Epithelial cell of esophagus (primary cell): ENCODE data around the gene SPRED2.

Source experiments
- DNase-seq: peaks from one replicate; pipeline ENCODE4 v3.0.0; 2010; ENCODE audit warnings: low read depth
- H3K4me3 ChIP-seq: 2 replicates; pipeline ENCODE4 v1.5.1; 2011; ENCODE audit warnings: mild to moderate bottlenecking, low read length, control low read depth
- CTCF ChIP-seq: IDR thresholded peaks from 2 replicates; pipeline ENCODE4 v1.5.1; 2011; ENCODE audit warnings: low read depth, mild to moderate bottlenecking, low read length, control low read depth, inconsistent platforms; ENCODE audit not compliant: insufficient read depth; ENCODE audit errors: missing control alignments

The SPRED2 gene

GRCh38 chr2:65355186-65355831, 77.1 kb downstream of the SPRED2 start:
- DNase-seq, result peak; percentile 30
- TF ChIP-seq CTCF, result no peak
- no peak overlapping the region for H3K4me3 ChIP-seq

- no peak overlapping the region for H3K4me3 ChIP-seq
- TF ChIP-seq CTCF, result no peak
- DNase-seq, result peak; percentile 67
These were observed 77.6 kb downstream of the SPRED2 start for GRCh38 chr2:65354773-65355172.

GRCh38 chr2:65353927-65354326, 78.5 kb downstream of the SPRED2 start:
- H3K4me3 ChIP-seq, result no peak overlapping the region
- TF ChIP-seq CTCF, result no peak
- DNase-seq, result no peak

GRCh38 chr2:65353046-65353445, 79.4 kb downstream of the SPRED2 start:
- no peak overlapping the region for H3K4me3 ChIP-seq
- no peak for TF ChIP-seq CTCF
- no peak for DNase-seq

- H3K4me3 ChIP-seq, result no peak overlapping the region
- no peak for TF ChIP-seq CTCF
- DNase-seq, result no peak
These were observed 80.3 kb downstream of the SPRED2 start for GRCh38 chr2:65351948-65352595.

GRCh38 chr2:65351234-65351947, 81.0 kb downstream of the SPRED2 start:
- TF ChIP-seq CTCF, result no peak
- H3K4me3 ChIP-seq, result no peak overlapping the region
- no peak for DNase-seq

GRCh38 chr2:65350651-65351056, 81.7 kb downstream of the SPRED2 start:
- no peak for DNase-seq
- no peak overlapping the region for H3K4me3 ChIP-seq
- TF ChIP-seq CTCF, result peak; percentile 44
